DND-41 (cell line): Measurements from ENCODE around the gene SARM1.

Experiments used
- CTCF ChIP-seq: IDR thresholded peaks from 2 replicates; pipeline ENCODE4 v1.5.1; 2012; ENCODE audit warnings: borderline replicate concordance, low read length, moderate library complexity, mild to moderate bottlenecking; ENCODE audit not compliant: poor library complexity, severe bottlenecking; ENCODE audit errors: extremely low read depth
- EZH2 ChIP-seq: IDR thresholded peaks from 3 replicates; pipeline ENCODE4 v1.6.1; 2012; ENCODE audit warnings: borderline replicate concordance, low read depth, mild to moderate bottlenecking, moderate library complexity, low read length, inconsistent platforms; ENCODE audit not compliant: severe bottlenecking

- TF ChIP-seq CTCF, result no peak
- no peak for TF ChIP-seq EZH2
These were observed 43.8 kb upstream of the SARM1 start for GRCh38 chr17:28327709-28328108.
